GM18519 (cell line): Measurements from ENCODE around the gene LRP6.

ENCODE experiments used
- ATAC-seq: cut with Tn5 transposase; IDR thresholded peaks from one replicate; pipeline ENCODE4 v1.9.1; 2021; ENCODE audit warnings: mild to moderate bottlenecking, moderate library complexity; ENCODE audit not compliant: unreplicated experiment, low FRiP score

The LRP6 gene

DNA sequence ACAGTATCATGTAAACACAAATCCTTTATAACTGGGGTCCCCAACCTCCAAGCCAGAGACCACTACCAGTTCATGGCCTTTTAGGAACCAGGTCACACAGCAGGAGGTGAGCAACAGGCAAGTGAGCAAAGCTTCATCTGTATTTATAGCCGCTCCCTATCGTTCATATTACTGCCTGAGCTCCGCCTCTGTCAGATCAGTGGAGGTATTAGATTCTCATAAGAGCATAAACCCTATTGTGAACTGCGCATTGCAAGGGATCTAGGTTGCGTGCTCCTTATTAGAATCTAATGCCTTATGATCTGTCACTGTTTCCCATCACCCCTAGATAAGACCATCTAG is 49.9 kb downstream of the LRP6 start:
- no peak for ATAC-seq

DNA sequence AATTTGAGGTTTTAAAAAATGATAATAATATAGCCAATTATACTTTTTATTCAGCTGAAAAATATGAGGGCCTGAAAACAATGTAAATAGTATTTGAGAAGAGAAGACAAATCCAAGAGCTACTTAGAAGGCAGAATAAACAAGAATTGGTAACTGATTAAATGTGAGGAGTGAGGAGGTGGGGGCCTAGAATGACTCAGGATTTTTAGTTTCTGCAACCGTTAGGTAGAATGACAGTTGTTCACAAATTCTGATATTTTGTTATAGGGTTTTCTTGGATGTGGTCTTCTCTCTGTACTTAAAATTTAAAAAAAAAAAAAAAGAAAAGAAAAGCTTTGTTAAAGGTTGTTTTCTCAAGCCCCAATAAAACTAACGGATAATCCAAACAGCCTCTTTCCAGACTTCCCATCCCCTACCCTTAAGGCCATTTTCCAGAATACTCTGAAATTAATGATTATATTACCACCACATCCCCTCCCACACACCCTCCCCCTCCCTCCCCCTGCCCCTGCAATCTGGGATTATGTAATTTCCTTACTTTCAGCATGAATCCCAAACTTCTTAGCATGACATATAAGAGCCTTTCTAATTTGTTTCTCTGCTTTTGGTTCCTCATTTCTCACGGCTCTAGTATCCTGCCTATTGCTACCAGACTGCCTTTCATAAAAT is 50.4 kb downstream of the LRP6 start:
- no peak for ATAC-seq

DNA sequence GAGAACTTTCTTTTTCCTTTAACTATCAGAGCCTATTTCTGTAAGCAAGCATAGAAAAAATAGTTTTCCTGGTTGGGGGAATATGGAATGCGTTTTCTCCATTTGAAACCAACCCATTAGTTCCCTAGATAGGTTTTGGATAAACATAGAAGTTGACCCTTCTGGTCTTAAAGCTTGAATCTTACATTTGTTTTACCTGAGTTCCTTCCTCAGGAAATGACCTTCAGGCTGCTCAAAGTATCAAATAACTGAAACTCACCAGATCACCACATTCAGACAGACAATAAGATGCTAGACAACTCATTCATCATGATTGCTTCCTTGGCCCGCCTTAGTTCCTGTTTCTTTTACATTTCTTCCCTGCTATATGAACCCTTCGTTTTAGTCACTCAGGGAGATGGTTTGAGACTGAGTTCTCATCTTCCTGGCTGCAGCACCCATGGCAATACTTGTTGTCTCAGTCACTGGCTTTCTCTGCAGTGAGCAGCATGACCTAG is 52.2 kb downstream of the LRP6 start:
- no peak for ATAC-seq

DNA sequence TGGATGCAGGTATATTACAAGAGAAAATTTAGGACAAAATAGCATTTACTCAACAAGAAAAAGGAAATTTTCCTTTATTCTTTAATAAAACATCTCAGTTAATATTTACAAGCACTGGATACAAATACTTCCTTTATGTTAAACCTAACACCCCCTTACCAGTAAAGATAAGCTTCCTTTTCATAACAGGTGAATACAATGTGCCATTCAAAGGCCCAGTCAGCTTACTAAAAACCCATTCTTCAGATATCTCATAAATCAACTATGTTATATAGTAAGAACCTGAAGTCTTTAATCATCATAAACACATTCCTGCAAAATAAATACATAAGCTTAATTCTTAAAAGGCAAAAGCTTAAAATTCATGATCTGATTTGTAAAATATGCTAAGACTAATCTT is 52.6 kb downstream of the LRP6 start:
- ATAC-seq: no peak

DNA sequence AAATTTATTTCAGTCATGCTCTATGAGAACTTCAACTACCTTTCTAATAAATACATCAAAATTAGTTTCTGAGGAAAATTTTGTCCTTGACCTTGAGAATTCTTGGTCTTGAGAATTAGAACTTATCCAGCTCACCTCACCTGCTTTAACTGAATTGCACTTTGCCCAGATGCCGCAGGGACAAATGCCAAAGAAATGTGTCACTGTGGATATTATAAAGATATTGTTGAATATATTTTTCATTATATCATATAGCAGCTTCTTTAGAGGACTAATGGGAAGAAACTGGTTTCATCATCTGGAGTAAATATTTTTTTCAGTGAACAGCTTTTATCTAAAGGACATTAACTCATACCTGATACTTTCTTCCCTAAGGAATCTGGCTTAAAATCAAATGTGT is 54.1 kb downstream of the LRP6 start:
- ATAC-seq: no peak

DNA sequence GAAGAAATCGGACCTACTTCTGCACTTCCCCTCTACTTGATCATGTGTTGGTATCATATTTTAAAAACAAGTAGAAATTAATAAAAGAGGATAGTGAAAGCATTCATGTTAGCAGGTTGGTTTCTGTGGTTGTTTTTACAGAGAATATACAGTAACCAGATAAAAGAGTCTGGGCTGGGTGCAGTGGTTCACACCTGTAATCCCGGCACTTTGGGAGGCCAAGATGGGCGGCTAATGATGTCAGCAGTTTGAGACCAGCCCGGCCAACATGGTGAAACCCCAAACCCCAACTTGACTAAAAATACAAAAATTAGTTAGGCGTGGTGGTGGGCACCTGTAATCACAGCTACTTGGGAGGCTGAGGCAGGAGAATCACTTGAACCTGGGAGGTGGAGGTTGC is 55.9 kb downstream of the LRP6 start:
- no peak for ATAC-seq

DNA sequence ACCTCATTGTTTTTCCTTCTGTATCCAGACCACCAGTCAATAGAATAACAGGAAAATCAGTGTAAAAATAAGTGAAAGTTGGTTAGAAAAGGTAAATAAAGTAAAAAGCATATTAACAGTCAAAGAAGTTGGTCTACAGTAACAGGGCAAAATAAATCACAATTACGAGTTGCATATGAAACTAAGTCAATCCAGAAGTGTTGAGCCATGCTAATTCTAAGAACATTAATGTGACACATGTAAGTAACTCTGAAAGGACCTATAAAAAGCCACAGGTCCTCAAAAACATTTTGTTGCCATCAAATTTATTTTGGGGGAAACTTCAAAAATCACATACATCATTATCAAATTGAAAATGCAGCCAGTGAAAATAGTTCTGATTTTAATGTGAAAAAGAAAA is 56.4 kb downstream of the LRP6 start:
- no peak for ATAC-seq

DNA sequence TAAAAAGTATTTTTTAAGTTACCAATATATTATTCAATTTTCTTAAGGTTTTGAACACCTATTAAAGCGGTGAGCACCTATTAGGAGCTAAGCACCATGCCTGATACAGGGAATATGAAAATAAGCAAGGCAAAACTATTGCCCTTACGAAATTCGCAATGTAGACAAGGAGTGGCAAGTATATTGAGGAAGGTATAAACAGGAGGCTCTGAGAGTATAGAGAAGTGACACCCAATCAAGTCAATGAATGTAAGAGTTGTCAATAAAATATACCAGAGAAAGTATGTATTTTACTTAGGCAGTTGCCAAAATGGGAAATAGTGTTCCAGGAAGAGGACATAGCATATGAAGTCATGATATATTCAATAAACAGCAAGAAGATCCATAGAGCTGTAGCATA is 57.2 kb downstream of the LRP6 start:
- ATAC-seq: no peak

DNA sequence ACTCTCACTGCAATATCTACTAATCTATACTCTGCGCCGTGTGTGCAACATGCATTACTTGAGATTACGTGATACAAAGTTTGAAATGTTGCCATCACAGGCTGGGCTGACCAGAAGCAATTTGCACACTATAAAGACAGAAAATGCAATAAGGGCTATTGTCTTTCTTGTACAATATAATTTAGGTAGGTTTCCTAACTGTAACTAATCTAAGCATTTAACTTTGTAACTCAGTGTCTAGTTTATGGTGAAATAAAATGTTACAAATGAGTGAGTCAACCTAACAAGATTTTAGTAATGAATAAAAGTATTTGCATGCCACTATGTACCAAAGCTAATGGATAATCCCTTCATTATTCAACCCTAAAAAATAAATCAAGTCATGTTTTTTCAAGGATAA is 57.8 kb downstream of the LRP6 start:
- no peak for ATAC-seq

DNA sequence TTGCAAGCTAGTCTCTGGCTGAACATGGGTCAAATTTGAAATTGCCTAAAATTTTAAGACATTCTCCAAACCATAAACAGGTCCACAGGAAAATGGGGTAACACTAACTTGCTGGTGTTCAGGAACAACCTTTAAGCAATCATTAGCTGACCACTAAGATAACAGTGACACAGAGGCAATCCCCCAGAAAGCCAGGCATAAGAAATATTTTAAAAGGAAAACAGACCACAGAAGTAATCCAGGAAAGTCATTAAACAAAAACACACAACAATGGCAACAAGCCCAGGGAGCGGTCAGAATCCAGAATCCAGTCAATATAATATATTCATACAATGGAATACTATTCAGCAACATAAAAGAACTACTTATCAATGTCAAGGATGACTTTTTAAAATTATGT is 59.1 kb downstream of the LRP6 start:
- ATAC-seq: no peak

DNA sequence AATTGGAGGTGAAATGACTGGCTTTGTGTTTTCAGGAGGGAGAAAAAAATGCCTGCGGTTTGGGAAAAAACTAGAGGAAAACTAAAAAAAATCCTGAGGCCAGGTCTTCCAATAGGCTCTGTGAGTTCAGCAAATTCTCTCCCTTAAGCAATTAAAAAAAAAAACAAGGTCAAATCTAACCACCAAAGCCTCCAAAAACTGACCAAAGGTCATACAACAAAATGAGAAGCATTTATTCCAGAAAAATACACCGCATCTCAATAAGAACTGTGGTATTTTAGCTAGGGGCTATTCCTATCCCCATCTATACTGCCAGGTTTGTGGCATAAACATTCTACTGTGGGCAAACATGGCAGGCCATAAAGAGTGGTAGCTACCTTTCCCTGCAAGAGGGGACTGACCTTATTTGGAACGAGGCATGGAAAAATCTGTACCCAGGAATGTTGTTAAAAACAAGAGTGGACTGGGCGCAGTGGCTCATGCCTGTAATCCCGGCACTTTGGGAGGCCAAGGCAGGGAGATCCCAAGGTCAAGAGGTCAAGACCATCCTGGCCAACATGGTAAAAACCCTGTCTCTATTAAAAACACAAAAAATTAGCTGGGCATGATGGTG is 60.0 kb downstream of the LRP6 start:
- ATAC-seq: no peak

DNA sequence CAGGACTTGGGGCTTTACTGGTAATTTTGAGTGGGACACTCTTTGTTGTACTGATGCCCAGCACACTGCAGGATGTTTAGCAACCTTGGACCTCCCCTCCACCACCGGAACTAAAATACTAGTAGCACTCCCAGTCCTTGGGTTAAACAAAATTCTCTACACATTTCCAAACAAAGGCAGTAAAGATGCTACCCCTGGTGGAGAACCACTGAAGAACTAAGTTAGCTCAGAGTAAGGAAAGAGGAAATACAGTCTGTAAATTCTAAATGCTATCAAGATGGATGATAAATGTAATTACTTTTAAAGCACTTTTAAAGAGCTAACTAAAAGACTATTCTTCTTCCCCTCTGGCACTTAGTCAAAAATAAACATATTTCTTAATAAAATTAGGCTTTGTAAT is 64.1 kb downstream of the LRP6 start:
- ATAC-seq: no peak

DNA sequence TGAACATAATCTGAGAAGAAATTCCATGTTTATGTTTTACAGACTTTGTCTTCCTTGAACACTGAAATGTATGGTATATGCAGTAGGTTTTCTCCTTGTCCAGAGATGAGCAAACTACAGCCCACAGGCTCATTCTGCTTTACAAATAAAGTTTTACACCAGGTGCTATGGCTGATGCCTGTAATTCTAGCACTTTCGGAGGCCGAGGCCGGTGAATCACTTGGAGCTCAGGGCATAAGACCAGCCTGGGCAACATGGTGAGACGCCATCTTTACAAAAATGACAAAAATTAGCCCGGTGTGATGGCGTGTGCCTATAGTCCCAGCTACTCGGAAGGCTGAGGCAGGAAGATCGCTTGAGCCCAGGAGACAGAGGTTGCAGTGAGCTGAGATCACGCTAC is 64.7 kb downstream of the LRP6 start:
- no peak for ATAC-seq

DNA sequence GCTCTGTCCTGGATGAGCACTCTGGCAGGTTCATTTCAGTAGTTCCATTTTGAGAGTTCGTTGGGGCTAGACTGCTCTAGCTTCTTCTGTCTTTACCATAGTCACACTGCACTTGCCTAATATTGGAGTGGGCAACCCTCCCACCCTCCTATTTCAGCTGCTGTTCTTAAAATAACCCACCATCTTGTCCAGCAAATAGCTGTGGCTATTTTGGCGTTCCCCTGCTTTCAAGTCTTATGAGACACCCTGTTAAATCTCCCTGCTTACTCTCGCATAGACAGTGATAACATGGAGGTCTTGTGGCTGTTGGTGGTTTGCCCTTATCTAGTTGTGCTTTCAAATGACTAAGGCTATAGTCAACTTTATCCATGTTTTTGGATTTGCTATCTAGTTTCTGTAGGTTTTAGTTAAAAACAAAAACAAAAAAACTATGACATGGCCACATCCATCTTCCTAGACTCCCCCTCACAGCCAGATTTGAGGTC is 65.5 kb downstream of the LRP6 start:
- ATAC-seq: no peak

DNA sequence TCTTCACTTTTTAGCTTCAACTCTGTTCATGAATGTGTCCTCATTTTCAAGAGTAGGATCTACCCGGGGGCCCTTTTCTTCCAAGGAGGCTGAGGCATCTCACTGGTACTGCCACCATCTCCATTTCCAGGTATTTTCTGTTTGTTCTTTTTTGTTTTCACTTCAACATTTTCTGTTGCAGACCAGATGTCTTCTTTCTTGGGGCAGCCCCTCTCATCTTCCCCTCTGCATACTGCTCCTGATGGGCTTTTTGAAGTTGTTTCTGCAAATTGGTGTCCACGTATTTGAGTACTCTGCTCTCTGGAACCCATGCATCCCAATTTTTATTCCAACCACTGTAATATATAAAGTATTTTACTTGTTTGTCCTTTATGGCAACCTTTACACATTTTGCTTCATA is 66.5 kb downstream of the LRP6 start:
- no peak for ATAC-seq

DNA sequence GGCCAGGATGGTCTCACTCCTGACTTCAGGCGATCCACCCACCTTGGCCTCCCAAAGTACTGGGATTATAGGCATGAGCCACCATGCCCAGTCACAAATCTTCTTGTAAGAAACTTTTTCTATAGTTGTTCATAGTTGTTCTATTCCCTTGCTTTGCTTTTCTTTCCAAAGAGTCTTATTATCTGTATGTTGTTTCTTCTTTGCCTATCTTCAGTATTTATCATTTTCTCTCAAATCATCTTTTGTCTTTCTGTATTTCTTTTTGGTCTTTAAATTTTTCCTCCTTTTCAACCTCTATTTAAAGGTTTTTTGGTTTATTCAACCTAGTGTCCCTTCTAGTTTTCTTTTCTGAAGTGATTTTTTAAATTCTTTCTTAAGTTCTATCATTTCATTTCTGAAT is 68.7 kb downstream of the LRP6 start:
- ATAC-seq: no peak

DNA sequence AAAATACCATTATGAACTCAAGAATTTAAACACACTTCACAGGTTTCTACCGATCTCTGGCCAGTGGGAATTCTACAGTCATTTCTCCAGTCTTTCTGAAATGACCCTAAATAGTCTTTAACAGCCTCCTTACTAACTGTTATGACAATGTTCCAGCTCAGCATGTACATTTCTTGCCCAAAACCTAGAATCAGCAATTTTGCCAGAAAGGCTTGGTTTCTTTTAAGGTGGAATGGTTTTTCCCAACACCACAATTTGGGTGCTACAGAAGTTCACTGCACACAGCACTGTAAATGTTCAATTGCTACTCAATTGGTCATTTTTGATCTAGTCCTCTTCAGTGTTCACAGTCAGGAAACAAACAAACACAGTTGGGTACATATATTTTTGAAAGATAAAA is 69.7 kb downstream of the LRP6 start:
- ATAC-seq: no peak

DNA sequence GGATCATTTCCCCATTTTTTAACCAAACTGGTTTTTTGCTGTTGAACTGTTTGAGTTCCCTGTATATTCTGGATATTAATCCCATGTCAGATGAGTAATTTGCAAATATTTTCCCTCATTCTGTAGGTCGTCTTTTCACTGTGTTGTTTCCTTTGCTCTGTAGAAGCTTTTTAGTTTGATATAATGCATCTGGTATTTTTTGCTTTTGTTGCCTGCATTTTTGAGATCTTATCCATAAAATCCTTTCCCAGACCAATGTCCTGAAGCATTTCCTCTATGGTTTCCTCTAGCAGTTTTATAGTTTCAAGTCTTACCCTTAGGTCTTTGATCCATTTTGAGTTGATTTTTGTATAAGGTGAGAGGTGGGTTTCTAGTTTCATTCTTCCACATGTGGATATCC is 71.3 kb downstream of the LRP6 start:
- ATAC-seq: no peak

DNA sequence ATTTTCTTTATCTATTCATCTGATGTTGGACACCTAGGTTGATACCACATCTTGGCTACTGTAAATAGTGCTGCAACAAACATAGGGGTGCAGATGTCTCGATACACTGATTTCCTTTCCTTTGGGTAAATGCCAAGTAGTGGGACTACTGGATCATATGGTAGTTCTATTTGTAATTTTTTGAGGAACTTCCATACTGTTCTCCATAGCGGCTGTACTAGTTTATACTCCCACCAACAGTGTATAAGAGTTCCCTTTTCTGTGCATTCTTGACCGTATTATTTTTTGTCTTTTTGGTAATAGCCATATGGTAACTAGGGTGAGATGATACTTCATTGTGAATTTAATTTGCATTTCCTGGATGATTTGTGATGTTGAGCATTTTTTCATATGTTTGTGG is 71.8 kb downstream of the LRP6 start:
- no peak for ATAC-seq

DNA sequence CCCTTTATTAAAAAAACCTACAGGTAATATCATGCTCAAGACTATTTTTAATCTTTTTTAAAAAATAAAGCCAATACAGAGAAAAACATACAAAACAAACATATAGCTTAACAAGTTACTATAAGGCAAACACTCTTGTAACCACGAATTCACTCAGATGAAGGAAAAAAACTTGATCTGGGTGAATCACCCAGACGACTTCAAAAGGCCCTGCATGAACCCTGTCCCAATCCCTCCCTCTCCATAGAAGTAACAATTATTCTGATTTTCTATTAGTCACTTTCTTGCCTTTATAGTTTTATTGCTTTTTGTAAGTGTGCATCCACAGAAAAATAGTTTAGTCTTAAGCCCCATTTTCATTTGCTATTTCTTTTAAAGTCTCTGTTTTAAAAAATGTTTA is 72.6 kb downstream of the LRP6 start:
- ATAC-seq: no peak

DNA sequence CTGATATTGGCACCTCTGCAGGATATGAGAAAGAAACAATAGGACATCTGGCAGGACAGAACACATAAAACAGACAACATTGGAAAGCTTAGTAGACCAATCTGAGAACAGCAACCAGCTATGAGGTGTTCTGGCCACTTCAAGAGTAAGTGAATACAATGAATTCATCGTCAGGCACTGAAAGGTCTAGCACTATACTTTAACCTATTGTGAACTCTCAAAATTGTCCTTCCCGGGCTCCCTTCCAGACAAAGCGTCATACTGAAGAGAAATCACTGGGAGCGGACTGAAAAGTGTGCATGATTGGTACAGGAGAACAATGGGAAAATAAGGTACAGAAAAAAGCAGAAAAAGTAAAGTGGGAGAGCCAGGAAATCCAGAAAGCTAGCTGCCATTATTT is 75.8 kb downstream of the LRP6 start:
- no peak for ATAC-seq

DNA sequence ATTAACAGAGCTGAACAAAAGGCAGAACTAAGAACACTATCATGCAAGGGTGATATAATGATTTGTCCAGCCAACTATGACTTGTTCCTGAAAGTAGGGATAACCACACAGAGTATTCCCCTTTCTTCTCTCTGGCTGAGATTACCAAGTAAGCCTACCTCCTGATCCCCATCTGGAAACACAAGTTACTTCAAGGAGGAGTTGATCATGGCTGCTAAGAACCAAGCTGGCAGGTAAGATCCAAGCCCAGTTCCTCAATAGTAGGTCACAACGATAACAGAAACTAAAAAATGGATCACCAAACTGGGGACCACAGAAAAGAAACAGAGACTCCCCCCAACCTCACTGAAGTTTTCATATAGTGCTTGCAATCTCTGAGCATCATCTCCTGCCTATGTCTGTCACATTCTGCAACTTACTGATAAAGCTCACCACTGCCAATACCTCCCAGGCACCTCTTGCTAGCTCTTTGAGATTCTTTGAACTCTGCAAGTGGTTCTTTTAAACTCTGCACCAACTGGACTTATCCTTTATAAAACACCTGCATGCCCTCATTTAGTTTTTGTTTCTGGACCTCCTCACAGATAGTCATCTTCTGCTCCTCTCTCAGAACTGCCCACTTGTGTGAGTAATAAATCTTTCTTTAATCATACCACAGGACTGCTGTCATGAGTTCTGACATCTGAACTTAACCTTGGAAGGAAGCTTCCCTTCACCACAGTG is 76.6 kb downstream of the LRP6 start:
- ATAC-seq: no peak
